Measurements from ENCODE around the gene MUC15. TPM values are rescaled to one million over a fixed set of nuclear protein-coding genes. Genes with fewer than 3 reads are reported as not detected.

MUC15 gene
- total and polyA plus RNA-seq, 2 donors (not counting 1 experiment from before 2014, with no cell fraction given) = not detected

DNA sequence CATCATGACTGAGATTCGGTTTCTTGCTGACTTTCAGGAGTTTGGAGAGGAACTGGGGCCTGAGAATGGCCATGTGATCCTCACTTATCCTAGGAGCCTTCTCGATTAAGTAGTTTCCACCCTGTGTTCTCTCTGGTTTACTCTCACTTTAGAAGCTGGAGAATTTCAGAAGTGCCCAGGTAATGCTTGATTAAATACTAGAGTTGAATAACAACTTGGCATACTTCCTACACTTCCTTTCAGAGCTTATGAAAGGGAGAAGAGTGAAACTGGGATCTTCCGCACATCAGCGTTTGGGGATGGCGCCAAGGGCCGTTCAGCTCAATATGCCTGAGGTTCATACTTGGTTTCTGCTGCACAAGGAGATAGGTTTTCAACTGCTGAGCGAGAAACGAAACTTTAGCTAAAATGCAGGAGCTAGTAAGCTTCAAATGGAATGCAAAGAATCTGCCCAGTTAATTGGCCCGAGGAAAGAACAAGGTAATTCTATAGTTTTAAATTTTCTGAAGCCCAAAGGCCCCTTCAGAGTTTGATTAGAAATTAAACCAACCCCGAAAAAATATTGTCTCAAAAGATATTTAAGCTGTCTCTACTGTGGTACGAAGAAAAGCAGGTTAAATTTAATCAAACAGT, 823 bp upstream of the MUC15 start:
- H3K27ac ChIP-seq (ENCODE audit: low read length in 2 of 2) = no peak overlapping the region
- H3K27ac Mint-ChIP-seq = no peak overlapping the region
- H3K9me3 ChIP-seq (ENCODE audit: control extremely low read depth in 1 of 3, control insufficient read depth in 2 of 3, insufficient read depth in 1 of 3, low read length in 2 of 3) = no peaks in the 10 kb centered on the region
- H3K4me1 ChIP-seq (ENCODE audit: control insufficient read depth in 2 of 2, insufficient read depth in 2 of 2, low read length in 2 of 2) = no peaks in the 10 kb centered on the region
- TF ChIP-seq, protein P1, sequence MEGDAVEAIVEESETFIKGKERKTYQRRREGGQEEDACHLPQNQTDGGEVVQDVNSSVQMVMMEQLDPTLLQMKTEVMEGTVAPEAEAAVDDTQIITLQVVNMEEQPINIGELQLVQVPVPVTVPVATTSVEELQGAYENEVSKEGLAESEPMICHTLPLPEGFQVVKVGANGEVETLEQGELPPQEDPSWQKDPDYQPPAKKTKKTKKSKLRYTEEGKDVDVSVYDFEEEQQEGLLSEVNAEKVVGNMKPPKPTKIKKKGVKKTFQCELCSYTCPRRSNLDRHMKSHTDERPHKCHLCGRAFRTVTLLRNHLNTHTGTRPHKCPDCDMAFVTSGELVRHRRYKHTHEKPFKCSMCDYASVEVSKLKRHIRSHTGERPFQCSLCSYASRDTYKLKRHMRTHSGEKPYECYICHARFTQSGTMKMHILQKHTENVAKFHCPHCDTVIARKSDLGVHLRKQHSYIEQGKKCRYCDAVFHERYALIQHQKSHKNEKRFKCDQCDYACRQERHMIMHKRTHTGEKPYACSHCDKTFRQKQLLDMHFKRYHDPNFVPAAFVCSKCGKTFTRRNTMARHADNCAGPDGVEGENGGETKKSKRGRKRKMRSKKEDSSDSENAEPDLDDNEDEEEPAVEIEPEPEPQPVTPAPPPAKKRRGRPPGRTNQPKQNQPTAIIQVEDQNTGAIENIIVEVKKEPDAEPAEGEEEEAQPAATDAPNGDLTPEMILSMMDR (IDR thresholded peaks at IDR 0.05) = no peak
- TF ChIP-seq EZH2 (IDR thresholded peaks at IDR 0.05; ENCODE audit: borderline replicate concordance, insufficient read depth, low read depth, low read length, poor library complexity, severe bottlenecking) = no peak
- H3K4me3 ChIP-seq (ENCODE audit: control extremely low read depth in 1 of 5, extremely low read depth in 1 of 5, insufficient read depth in 1 of 5, low read depth in 2 of 5, low read length in 4 of 5) = no peak overlapping the region
- H3K27me3 ChIP-seq (replicated peaks in 1 of 4; ENCODE audit: control extremely low read depth in 1 of 4, control insufficient read depth in 3 of 4, insufficient read depth in 4 of 4, low read length in 3 of 4) = no peaks in the 10 kb centered on the region
- H3K79me2 ChIP-seq (ENCODE audit: control insufficient read depth, insufficient read depth, low read length) = no peaks in the 10 kb centered on the region
- H3K4me3 Mint-ChIP-seq = no peak overlapping the region
- no peak for ATAC-seq (ENCODE audit: low read depth)
- no peak overlapping the region for H2AFZ ChIP-seq (ENCODE audit: insufficient read depth, low read depth, low read length, poor library complexity, severe bottlenecking)
- intact Hi-C loops (cut with micrococcal nuclease) = no loop called here
- no peak overlapping the region for H3K4me2 ChIP-seq (replicated peaks; ENCODE audit: low read depth, low read length, poor library complexity, severe bottlenecking)
- ChIA-PET POLR2A (no interaction called here), CTCF (no interaction called here)
- no peaks in the 10 kb centered on the region for H3K36me3 ChIP-seq (replicated peaks in 1 of 2; ENCODE audit: control extremely low read depth in 1 of 2, control insufficient read depth in 1 of 2, extremely low read depth in 1 of 2, insufficient read depth in 2 of 2, low read length in 1 of 2)
- 94% methylated on average over 7 of the region's 11 CpGs for WGBS (ENCODE audit: insufficient coverage)
- H3K27me3 Mint-ChIP-seq = no peaks in the 10 kb centered on the region
- H4K20me1 ChIP-seq (ENCODE audit: control insufficient read depth, insufficient read depth, low read length, poor library complexity, severe bottlenecking) = no peaks in the 10 kb centered on the region
- H3K9me3 Mint-ChIP-seq (ENCODE audit: insufficient read depth) = no peaks in the 10 kb centered on the region
- H3K9ac ChIP-seq (ENCODE audit: low read length) = no peak overlapping the region
- DNase-seq = no peak
- H3K4me1 Mint-ChIP-seq = no peaks in the 10 kb centered on the region

DNA sequence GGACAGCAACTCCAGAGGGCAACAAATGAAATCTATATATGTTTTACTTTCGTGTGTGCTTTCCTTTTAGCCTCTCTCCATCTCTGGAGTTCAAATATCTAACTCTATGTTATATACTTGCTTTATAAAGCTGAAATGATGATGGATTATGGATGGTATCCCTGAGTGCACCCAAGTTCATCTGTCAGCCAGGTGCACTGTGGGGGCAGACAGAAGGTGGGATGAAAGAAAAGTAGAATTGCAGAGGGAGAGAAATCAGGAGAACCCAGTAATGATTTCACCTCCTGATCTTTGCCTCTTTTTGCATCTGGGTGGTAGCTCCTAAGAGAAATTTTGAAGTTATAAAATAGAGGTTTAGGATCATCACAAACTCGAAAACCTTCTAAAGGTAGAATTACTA, 2.4 kb downstream of the MUC15 start:
- H3K4me2 ChIP-seq (replicated peaks; ENCODE audit: low read depth, low read length, poor library complexity, severe bottlenecking) = no peak overlapping the region
- no peak overlapping the region for H3K9ac ChIP-seq (ENCODE audit: low read length)
- no peak overlapping the region for H3K27ac ChIP-seq (ENCODE audit: low read length in 2 of 2)
- H3K9me3 ChIP-seq (ENCODE audit: control extremely low read depth in 1 of 3, control insufficient read depth in 2 of 3, insufficient read depth in 1 of 3, low read length in 2 of 3) = no peaks in the 10 kb centered on the region
- intact Hi-C loops (cut with micrococcal nuclease) = no loop called here
- ATAC-seq (ENCODE audit: low read depth) = no peak
- Mint-ChIP-seq H3K4me1 (no peaks in the 10 kb centered on the region), H3K27me3 (no peaks in the 10 kb centered on the region), H3K4me3 (no peak overlapping the region), H3K9me3 (ENCODE audit: insufficient read depth) (no peaks in the 10 kb centered on the region), H3K27ac (no peak overlapping the region)
- WGBS (ENCODE audit: insufficient coverage) = no CpG with 5 or more reads among the region's 2 CpGs
- H3K36me3 ChIP-seq (replicated peaks in 1 of 2; ENCODE audit: control extremely low read depth in 1 of 2, control insufficient read depth in 1 of 2, extremely low read depth in 1 of 2, insufficient read depth in 2 of 2, low read length in 1 of 2) = no peaks in the 10 kb centered on the region
- no peak overlapping the region for H2AFZ ChIP-seq (ENCODE audit: insufficient read depth, low read depth, low read length, poor library complexity, severe bottlenecking)
- no peaks in the 10 kb centered on the region for H3K4me1 ChIP-seq (ENCODE audit: control insufficient read depth in 2 of 2, insufficient read depth in 2 of 2, low read length in 2 of 2)
- ChIA-PET POLR2A (no interaction called here), CTCF (no interaction called here)
- DNase-seq = no peak
- no peaks in the 10 kb centered on the region for H3K27me3 ChIP-seq (replicated peaks in 1 of 4; ENCODE audit: control extremely low read depth in 1 of 4, control insufficient read depth in 3 of 4, insufficient read depth in 4 of 4, low read length in 3 of 4)
- no peak overlapping the region for H3K4me3 ChIP-seq (ENCODE audit: control extremely low read depth in 1 of 5, extremely low read depth in 1 of 5, insufficient read depth in 1 of 5, low read depth in 2 of 5, low read length in 4 of 5)
- no peaks in the 10 kb centered on the region for H4K20me1 ChIP-seq (ENCODE audit: control insufficient read depth, insufficient read depth, low read length, poor library complexity, severe bottlenecking)
- no peaks in the 10 kb centered on the region for H3K79me2 ChIP-seq (ENCODE audit: control insufficient read depth, insufficient read depth, low read length)
- TF ChIP-seq EZH2 (IDR thresholded peaks at IDR 0.05; ENCODE audit: borderline replicate concordance, insufficient read depth, low read depth, low read length, poor library complexity, severe bottlenecking) = no peak

Measured in B cell (primary cell).